ENCODE data around the gene C16orf96. TPM values are rescaled to one million over a fixed set of nuclear protein-coding genes. Genes with fewer than 3 reads are reported as not detected.
A peak's percentile ranks its signal among the peaks of the same experiment; 100 is the strongest.

C16orf96 gene
- total RNA-seq, 1 experiment from 2014 or later = 1.3 TPM

GRCh38 chr16:4637501-4638166 lies 81.5 kb downstream of the C16orf96 start:
- ChIA-PET CTCF (interaction anchor here (0.8 to 4.1 kb wide), 3 partner anchors 12 to 14 kb away, joined by 4 to 23 read pairs (median 5); partner anchors contain the start of gene MGRN1), POLR2A (interaction anchor here (0.7 kb wide), 1 partner anchor 19 kb away, joined by 3 read pairs; no protein-coding TSS in a partner anchor)
- Mint-ChIP-seq H3K27me3 (ENCODE audit: low read depth) (no peaks in the 10 kb centered on the region), H3K4me3 (no peak overlapping the region), H3K36me3 (peaks cover 4% of the 10 kb centered on the region; the same call in 1 of the 2 replicates), H3K27ac (0 out of 2 replicates have a peak overlapping the region, but pooled peaks have one; percentile 63), H3K4me1 (0 out of 2 replicates have a peak, but pooled peaks cover 4% of the 10 kb centered on the region), H3K9me3 (no peaks in the 10 kb centered on the region)
- no peak for DNase-seq (ENCODE audit: low spot score)
- no peak for ATAC-seq
- TF ChIP-seq TEAD1 (CRISPR knock-in tag; IDR thresholded peaks at IDR 0.05) (no peak), ARID4B (CRISPR knock-in tag; IDR thresholded peaks at IDR 0.05; ENCODE audit: borderline replicate concordance) (no peak), TEAD4 (CRISPR knock-in tag; IDR thresholded peaks at IDR 0.05) (no peak), EMX1 (CRISPR knock-in tag; IDR thresholded peaks at IDR 0.05) (no peak), JAZF1 (CRISPR knock-in tag; IDR thresholded peaks at IDR 0.05) (no peak), ETV6 (CRISPR knock-in tag; IDR thresholded peaks at IDR 0.05) (no peak), JUN (CRISPR knock-in tag; IDR thresholded peaks at IDR 0.05) (no peak), ZNF396 (CRISPR knock-in tag; IDR thresholded peaks at IDR 0.05; ENCODE audit: borderline replicate concordance) (no peak), ZNF532 (CRISPR knock-in tag; IDR thresholded peaks at IDR 0.05; ENCODE audit: borderline replicate concordance) (no peak), FOXP4 (CRISPR knock-in tag; IDR thresholded peaks at IDR 0.05) (no peak), ZNF281 (CRISPR knock-in tag; IDR thresholded peaks at IDR 0.05) (no peak), MXD4 (CRISPR knock-in tag; IDR thresholded peaks at IDR 0.05; ENCODE audit: borderline replicate concordance) (no peak), RELA (CRISPR knock-in tag; IDR thresholded peaks at IDR 0.05; ENCODE audit: borderline replicate concordance) (no peak), SMAD4 (CRISPR knock-in tag; IDR thresholded peaks at IDR 0.05) (no peak)

Measured in WTC11 (cell line).